GM20431 (cell line): ENCODE results near the gene COL26A1.
"Not testable (repeated sequence)": the region's sequence is repeated elsewhere in the genome, so short reads cannot be mapped to it uniquely, and the experiment has no call there.

Experiments
- in situ Hi-C: fragments of 300-500 bp; cut with MseI, MboI; formaldehyde crosslinking; loops from one replicate; pipeline ENCODE4 v1.15.0; 2020; ENCODE audit warnings: low sequenced_read_pairs; ENCODE audit not compliant: unreplicated experiment

COL26A1 gene

DNA sequence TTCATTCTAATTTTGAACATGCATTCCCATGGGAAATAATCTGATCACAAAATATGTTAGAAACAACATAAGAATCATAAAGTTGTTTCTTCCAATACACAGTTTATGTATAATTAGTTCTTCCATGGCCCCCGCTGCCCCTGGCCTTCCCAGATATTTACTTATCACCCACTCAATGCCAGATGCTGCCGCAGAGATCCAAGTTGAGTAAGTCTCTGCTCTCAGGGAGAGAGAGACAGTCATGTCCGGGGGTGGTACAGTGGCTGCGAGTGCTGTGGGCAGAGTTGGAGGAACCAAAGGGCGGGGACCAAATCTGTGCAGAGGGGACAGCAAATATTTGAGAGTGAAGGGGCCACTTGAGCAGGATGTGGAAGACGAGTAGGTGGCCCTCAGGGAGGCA lies 37.1 kb downstream of the COL26A1 start:
- in situ Hi-C loops = no loop called here

DNA sequence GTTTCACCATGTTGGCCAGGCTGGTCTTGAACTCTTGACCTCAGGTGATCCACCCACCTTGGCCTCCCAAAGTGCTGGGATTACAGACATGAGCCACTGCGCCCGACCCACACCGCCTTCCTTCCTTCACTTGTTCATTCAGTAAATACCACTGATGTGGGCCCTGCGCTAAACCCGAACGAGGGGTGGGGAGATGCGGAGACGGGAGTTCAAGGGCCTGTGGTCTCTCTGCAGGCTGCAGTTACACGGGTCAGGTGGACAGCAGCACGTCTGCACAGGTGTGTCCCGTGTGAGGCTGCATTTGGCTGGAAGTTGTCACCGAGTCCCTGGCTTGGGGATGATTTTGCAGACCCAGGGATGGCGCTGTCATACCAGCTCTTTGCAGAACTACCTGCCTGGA lies 38.1 kb downstream of the COL26A1 start:
- in situ Hi-C loops = no loop called here

DNA sequence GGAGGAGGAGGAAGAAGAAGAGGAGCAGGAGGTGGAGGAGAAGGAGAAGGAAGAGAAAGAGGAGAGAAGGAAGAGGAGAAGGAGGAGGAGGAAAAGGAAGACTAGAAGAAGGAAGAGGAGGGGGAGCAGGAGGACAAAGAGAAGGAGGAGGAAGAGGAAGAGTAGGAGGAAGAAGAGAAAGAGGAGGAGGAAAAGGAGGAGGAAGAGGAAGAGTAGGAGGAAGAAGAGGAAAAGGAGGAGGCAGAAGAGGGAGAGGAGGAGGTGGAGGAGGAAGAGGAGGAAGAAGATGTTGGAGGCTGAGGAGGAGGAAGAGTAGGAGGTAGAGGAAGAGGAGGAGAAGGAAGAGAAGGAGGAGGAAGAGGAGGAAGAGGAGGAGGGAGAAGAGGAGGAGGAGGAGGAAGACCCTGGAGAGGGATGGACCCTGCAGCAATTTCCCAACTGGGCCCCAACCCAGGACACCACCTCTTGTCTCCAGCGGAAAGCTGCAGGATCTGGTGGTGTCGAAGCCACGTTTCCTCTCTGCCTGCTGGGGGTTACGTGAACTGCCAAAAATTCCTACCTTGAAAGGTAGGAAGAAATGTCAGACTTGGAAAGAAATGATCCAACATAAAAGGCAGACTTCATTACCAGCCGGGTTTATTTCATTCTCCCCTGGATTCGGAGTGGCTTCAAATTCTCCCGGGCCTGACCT lies 38.9 kb downstream of the COL26A1 start:
- in situ Hi-C loops = no loop called here

DNA sequence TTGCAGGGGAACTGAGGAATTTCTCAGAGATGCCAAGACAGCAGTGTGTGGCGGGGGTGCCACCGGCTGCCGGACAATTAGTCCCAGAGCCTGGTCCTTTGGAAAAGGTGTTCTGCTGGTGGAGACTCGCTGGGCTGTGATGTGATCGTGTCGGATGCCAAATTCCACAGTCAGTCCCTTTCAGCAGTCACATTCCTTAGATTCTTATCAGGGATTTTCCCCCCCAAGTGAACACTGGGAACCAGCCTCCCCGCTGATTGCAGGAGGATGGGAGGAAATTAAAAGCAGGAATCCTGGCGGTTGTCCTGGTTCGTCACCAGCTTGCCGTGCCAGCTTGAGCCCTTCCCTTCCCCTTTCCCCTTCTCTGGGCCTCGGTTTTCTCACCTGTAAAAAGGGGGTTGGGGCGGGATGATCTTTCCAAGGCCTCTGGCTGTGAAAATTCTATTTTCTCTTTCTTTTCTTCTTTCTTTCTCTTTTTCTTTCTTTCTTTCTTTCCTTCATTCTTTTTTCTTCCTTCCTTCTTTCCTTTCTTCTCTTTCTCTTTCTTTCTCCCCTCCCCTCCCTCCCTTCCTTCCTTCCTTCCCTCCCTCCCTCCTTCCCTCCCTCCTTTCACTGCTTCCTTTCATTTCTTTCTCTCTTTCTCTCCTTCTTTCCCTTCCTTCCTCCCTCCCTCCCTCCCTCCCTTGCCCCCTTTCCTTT lies 39.6 kb downstream of the COL26A1 start:
- in situ Hi-C loops = no loop called here

GRCh38 chr7:101402835-101403234 lies 40.2 kb downstream of the COL26A1 start:
- in situ Hi-C loops = no loop called here

DNA sequence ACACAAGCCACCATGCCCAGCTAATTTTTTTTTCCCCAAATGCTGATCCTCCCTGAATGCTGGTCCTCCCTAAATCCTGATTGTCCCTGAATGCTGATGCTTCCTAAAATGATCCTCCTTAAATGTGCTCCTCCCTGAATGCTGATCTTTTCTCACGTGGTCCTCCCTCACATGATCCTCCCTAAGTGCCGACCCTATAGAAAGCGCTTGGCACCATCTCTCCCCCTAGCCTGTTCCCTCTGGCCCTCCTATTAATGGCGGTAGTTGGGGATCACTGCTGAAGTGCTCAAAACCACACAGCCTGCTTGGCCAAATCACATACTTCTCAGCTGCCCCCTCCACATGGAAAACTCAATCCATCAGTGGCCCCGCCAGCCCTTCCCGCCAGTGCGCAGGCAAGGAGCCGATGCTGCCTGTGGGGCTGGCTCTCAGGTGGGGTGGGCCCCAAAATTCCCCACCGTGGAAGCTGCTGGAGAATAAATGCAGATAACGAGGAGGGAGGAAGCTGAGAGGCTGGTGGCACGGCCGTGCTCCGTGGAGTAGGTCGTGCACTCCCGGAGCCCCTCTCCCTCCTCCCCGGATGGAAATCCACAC lies 42.9 kb downstream of the COL26A1 start:
- in situ Hi-C loops = no loop called here

GRCh38 chr7:101410743-101411507 lies 48.2 kb downstream of the COL26A1 start:
- in situ Hi-C loops = no loop called here

- in situ Hi-C loops = no loop called here
Measured at GRCh38 chr7:101411508-101411874, 48.8 kb downstream of the COL26A1 start.

DNA sequence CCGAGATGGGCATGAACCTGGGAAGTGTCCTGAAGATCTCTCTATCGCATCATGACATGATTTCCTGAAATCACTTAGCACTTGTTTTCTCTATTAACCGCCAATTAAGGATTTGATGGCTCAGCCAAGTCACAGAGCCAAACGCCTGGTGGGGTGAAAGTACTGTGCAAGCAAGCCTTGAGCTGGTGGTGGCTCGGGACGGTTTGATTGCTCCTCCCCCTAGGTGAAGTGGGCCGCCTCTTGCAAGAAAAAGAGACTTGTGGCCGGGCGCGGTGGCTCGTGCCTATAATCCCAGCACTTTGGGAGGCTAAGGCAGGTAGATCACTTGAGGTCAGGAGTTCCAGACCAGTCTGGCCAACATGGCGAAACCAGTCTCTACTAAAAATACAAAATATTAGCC lies 50.3 kb downstream of the COL26A1 start:
- in situ Hi-C loops = no loop called here

GRCh38 chr7:101418694-101419093 lies 56.0 kb downstream of the COL26A1 start:
- in situ Hi-C loops = no loop called here

GRCh38 chr7:101419831-101420230 lies 57.2 kb downstream of the COL26A1 start:
- in situ Hi-C loops = no loop called here

GRCh38 chr7:101420436-101420835 lies 57.8 kb downstream of the COL26A1 start:
- in situ Hi-C loops = no loop called here

DNA sequence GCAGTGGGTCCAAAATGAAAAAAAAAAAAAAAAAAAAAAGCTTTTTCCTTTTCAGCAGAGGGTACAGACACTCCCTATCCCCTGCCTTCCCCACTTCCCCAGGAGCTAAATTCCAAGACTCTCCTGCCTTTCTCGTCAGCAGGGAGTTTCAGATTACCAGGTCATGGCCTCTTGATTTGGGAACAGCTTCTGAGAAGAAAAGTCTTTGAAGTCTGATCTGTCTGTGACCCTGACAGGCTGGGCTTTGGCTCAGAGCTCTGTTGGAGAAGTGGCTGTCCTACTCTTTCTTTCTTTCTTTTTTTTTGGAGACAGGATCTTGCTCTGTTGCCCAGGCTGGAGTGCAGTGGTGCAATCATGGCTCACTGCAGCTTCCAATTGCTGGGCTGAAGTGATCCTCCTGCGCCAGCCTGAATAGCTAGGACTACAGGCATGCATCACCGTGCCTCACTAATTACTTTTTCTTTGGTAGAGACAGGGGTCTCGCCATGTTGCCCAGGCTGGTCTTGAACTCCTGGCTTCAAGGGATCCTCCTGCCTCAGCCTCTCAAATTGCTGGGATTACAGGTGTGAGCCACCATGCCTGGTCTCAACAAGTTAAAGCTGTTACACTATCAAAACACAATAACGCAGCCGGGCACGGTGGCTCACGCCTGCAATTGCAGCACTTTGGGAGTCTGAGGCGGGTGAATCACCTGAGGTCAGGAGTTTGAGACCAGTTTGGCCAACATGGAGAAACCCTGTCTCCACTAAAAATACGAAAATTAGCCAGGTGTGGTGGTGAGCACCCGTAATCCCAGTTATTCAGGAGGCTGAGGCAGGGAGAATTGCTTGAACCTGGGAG lies 59.9 kb downstream of the COL26A1 start:
- in situ Hi-C loops = no loop called here

GRCh38 chr7:101426303-101427011 lies 63.8 kb downstream of the COL26A1 start:
- in situ Hi-C loops = no loop called here

DNA sequence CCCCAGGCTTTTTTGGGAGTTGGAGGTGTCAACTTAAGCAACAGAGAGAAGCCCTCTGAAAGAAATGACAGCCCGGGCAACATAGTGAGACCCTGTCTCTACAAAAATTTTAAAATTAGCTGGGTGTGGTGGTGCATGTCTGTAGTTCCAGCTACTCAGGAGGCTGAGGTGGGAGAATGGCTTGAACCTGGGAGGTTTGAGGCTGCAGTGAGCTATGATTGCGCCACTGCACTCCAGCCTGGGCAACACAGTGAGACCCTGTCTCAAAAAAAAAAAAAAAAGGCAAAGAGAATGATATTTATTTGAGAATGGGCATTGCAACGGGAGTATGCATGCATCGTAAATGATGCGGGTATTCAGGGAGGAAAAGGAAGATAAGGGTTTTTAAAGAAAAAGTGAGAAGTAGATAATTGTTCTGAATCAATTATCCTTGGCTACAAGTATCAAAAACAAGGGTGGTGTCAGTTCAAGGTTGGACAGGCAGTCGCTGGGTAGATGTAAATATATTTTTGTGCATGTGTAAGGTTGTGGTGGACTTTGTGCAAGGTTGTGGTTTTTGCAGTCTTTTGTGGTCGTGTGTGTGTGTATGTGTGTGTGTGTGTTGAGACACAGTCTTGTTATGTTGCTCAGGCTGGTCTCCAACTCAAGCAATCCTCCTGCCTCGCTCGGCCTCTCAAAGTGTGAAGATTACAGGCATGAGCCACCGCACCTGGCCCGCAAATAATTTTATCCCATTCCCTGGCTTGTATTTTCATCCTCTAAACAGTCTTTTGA lies 65.6 kb downstream of the COL26A1 start:
- in situ Hi-C loops = no loop called here

GRCh38 chr7:101432316-101432715 lies 69.6 kb downstream of the COL26A1 start:
- in situ Hi-C loops = no loop called here

GRCh38 chr7:101433688-101434087 lies 71.0 kb downstream of the COL26A1 start:
- in situ Hi-C loops = no loop called here

DNA sequence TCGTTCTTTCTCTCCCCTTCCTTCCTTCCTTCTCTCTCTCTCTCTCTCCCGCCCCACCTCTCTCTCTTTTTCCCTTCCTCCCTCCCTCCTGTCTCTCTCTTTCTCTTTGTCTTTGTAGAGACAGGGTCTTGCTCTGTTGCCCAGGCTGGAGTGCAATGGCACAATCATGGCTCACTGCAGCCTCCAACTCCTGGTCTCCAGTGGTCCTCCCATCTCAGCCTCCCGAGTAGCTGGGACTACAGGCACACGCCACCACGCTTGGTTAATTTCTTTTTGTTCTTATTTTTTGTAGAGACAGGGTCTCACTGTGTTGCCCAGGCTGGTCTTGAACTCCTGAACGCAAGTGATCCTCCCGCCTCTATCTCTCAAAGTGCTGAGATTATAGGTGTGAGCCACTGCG lies 71.5 kb downstream of the COL26A1 start:
- in situ Hi-C loops = not testable (repeated sequence)
